Measurements from ENCODE around the gene TDRD12.

TDRD12 gene

GRCh38 chr19:32675720-32676185, 43.8 kb upstream of the TDRD12 start, which contains the start of gene RGS9BP (continued):
- TF ChIP-seq FEZF1 (tag by site-specific recombination; IDR thresholded peaks at IDR 0.05) (no peak), ZNF140 (tag by site-specific recombination; IDR thresholded peaks at IDR 0.05) (no peak), ZNF133 (tag by site-specific recombination; IDR thresholded peaks at IDR 0.05) (peak; percentile 9; the same call in 1 of the 2 replicates), GLIS1 (tag by site-specific recombination; IDR thresholded peaks at IDR 0.05) (peak; percentile 86), ZNF785 (tag by site-specific recombination; IDR thresholded peaks at IDR 0.05) (no peak; the same call in 1 of the 2 replicates), ZBTB48 (tag by site-specific recombination; IDR thresholded peaks at IDR 0.05) (no peak; the same call in 1 of the 2 replicates), ZNF350 (tag by site-specific recombination; IDR thresholded peaks at IDR 0.05) (no peak), ZNF701 (tag by site-specific recombination; IDR thresholded peaks at IDR 0.05) (no peak), ZNF558 (tag by site-specific recombination; IDR thresholded peaks at IDR 0.05) (no peak), ZBTB7A (tag by site-specific recombination; IDR thresholded peaks at IDR 0.05; ENCODE audit: low read depth) (no peak), ZBTB21 (tag by site-specific recombination; IDR thresholded peaks at IDR 0.05) (no peak), ZNF391 (tag by site-specific recombination; IDR thresholded peaks at IDR 0.05; ENCODE audit: borderline replicate concordance, low read depth) (no peak), ZFP37 (tag by site-specific recombination; IDR thresholded peaks at IDR 0.05) (no peak), ZNF416 (tag by site-specific recombination; IDR thresholded peaks at IDR 0.05) (no peak), TCF7L2 (IDR thresholded peaks at IDR 0.05; ENCODE audit: borderline replicate concordance, low read depth, low read length) (no peak), ZNF621 (tag by site-specific recombination; IDR thresholded peaks at IDR 0.05) (no peak), ZBTB8A (tag by site-specific recombination; IDR thresholded peaks at IDR 0.05) (peak; percentile 77; the same call in 1 of the 2 replicates), YY1 (tag by site-specific recombination; IDR thresholded peaks at IDR 0.05) (no peak; the same call in 1 of the 2 replicates), ZNF514 (tag by site-specific recombination; IDR thresholded peaks at IDR 0.05) (no peak), MEIS1 (CRISPR knock-in tag; IDR thresholded peaks at IDR 0.05; ENCODE audit: borderline replicate concordance) (no peak), KLF1 (tag by site-specific recombination; IDR thresholded peaks at IDR 0.05) (peak; percentile 92), PRDM6 (tag by site-specific recombination; IDR thresholded peaks at IDR 0.05) (no peak), SP2 (tag by site-specific recombination; IDR thresholded peaks at IDR 0.05) (no peak; the same call in none of the 2 replicates), ZNF155 (tag by site-specific recombination; IDR thresholded peaks at IDR 0.05) (no peak), ZNF692 (tag by site-specific recombination; IDR thresholded peaks at IDR 0.05) (no peak), ZNF544 (tag by site-specific recombination; IDR thresholded peaks at IDR 0.05) (no peak), ZNF121 (tag by site-specific recombination; IDR thresholded peaks at IDR 0.05) (no peak), ZNF596 (tag by site-specific recombination; IDR thresholded peaks at IDR 0.05) (0 out of 2 replicates have a peak, but pooled peaks have one; percentile 56), ZNF521 (tag by site-specific recombination; IDR thresholded peaks at IDR 0.05) (no peak), ZNF302 (tag by site-specific recombination; IDR thresholded peaks at IDR 0.05; ENCODE audit: low read depth) (no peak), ZNF768 (tag by site-specific recombination; IDR thresholded peaks at IDR 0.05) (no peak), SALL2 (tag by site-specific recombination; IDR thresholded peaks at IDR 0.05; ENCODE audit: borderline replicate concordance) (no peak), ZNF138 (tag by site-specific recombination; IDR thresholded peaks at IDR 0.05; ENCODE audit: borderline replicate concordance) (no peak), KLF9 (tag by site-specific recombination; IDR thresholded peaks at IDR 0.05; ENCODE audit: low read depth) (peak; percentile 93)
- TF ChIP-seq, protein P1, sequence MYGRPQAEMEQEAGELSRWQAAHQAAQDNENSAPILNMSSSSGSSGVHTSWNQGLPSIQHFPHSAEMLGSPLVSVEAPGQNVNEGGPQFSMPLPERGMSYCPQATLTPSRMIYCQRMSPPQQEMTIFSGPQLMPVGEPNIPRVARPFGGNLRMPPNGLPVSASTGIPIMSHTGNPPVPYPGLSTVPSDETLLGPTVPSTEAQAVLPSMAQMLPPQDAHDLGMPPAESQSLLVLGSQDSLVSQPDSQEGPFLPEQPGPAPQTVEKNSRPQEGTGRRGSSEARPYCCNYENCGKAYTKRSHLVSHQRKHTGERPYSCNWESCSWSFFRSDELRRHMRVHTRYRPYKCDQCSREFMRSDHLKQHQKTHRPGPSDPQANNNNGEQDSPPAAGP (tag by site-specific recombination; IDR thresholded peaks at IDR 0.05): peak; percentile 24; the same call in 1 of the 2 replicates
- TF ChIP-seq, protein P2, sequence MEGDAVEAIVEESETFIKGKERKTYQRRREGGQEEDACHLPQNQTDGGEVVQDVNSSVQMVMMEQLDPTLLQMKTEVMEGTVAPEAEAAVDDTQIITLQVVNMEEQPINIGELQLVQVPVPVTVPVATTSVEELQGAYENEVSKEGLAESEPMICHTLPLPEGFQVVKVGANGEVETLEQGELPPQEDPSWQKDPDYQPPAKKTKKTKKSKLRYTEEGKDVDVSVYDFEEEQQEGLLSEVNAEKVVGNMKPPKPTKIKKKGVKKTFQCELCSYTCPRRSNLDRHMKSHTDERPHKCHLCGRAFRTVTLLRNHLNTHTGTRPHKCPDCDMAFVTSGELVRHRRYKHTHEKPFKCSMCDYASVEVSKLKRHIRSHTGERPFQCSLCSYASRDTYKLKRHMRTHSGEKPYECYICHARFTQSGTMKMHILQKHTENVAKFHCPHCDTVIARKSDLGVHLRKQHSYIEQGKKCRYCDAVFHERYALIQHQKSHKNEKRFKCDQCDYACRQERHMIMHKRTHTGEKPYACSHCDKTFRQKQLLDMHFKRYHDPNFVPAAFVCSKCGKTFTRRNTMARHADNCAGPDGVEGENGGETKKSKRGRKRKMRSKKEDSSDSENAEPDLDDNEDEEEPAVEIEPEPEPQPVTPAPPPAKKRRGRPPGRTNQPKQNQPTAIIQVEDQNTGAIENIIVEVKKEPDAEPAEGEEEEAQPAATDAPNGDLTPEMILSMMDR (tag by site-specific recombination; IDR thresholded peaks at IDR 0.05): no peak
- TF ChIP-seq, protein P3, sequence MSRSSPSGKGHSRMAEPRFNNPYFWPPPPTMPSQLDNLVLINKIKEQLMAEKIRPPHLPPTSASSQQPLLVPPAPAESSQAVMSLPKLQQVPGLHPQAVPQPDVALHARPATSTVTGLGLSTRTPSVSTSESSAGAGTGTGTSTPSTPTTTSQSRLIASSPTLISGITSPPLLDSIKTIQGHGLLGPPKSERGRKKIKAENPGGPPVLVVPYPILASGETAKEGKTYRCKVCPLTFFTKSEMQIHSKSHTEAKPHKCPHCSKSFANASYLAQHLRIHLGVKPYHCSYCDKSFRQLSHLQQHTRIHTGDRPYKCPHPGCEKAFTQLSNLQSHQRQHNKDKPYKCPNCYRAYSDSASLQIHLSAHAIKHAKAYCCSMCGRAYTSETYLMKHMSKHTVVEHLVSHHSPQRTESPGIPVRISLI (tag by site-specific recombination; IDR thresholded peaks at IDR 0.05): no peak
